Peyer's patch (tissue), 4 donors: ENCODE results near the gene TCF7L2.
"Not testable (repeated sequence)": the region's sequence is repeated elsewhere in the genome, so short reads cannot be mapped to it uniquely, and the experiment has no call there.

ENCODE experiments used
- CTCF ChIP-seq, 6 experiments: fragments of 450-650 bp in 4 of 6; fragments of 200-600 bp in 2 of 6; sonication (generic) in 1 of 6; IDR thresholded peaks; one replicate each; pipeline ENCODE4 v1.5.1; 2017 to 2019; ENCODE audit warnings: antibody characterized with exemption in 6 of 6, mild to moderate bottlenecking in 3 of 6, moderate library complexity in 1 of 6
- POLR2A ChIP-seq, 2 donors: fragments of 450-650 bp; IDR thresholded peaks; one replicate each; pipeline ENCODE4 v1.5.1; 2017; ENCODE audit warnings: antibody characterized with exemption in 2 of 2, mild to moderate bottlenecking in 2 of 2, moderate library complexity in 2 of 2

DNA sequence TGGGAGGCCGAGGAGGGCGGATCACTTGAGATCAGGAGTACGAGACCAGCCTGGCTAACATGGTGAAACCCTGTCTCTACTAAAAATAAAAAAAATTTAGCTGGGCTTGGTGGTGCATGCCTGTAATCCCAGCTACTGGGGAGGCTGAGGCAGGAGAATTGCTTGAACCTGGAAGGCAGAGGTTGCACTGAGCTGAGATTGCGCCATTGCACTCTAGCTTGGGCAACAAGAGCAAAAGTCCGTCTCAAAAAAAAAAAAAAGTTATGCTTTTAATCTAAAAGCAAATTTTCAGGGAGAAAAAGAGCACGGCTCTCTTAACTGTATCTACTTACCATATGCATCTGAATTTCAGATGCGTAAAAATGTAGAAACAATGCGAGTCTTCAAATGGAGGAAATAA is 116.1 kb downstream of the TCF7L2 start:
- not testable (repeated sequence) for TF ChIP-seq CTCF, POLR2A (IDR thresholded peaks at IDR 0.05)
